ENCODE data around the gene PTGFR.

The PTGFR gene

GRCh38 chr1:78497201-78497600 is 6.4 kb downstream of the PTGFR start:
- Histone ChIP-seq H3K4me3 (ENCODE audit: low read length, poor library complexity, severe bottlenecking) (no peak overlapping the region), H3K4me2 (ENCODE audit: low read depth, low read length, poor library complexity, severe bottlenecking) (no peak overlapping the region)
- TF ChIP-seq CTCF (conservative IDR thresholded peaks at IDR 0.05; ENCODE audit: low read length) (no peak), EZH2phosphoT487 (IDR thresholded peaks at IDR 0.05; ENCODE audit: borderline replicate concordance) (no peak)

GRCh38 chr1:78500529-78500928 is 9.8 kb downstream of the PTGFR start:
- no peaks in the 10 kb centered on the region for H3K79me2 ChIP-seq (ENCODE audit: insufficient read depth, low read length)
- H3K27me3 ChIP-seq (ENCODE audit: insufficient read depth, low read length, poor library complexity, severe bottlenecking): no peaks in the 10 kb centered on the region
- no peak overlapping the region for H3K4me2 ChIP-seq (ENCODE audit: low read depth, low read length, poor library complexity, severe bottlenecking)
- no peaks in the 10 kb centered on the region for H3K4me1 ChIP-seq (ENCODE audit: insufficient read depth, low read length, poor library complexity, severe bottlenecking)
- no peak for TF ChIP-seq EZH2phosphoT487 (IDR thresholded peaks at IDR 0.05; ENCODE audit: borderline replicate concordance)
- no peak for TF ChIP-seq CTCF (conservative IDR thresholded peaks at IDR 0.05; ENCODE audit: low read length)
- no peaks in the 10 kb centered on the region for H4K20me1 ChIP-seq (ENCODE audit: insufficient read depth, low read length, poor library complexity, severe bottlenecking)
- no peaks in the 10 kb centered on the region for H3K36me3 ChIP-seq (ENCODE audit: insufficient read depth, low read length)
- H3K4me3 ChIP-seq (ENCODE audit: low read length, poor library complexity, severe bottlenecking): no peak overlapping the region
- no peaks in the 10 kb centered on the region for H3F3A ChIP-seq (ENCODE audit: low read depth)
- no peak overlapping the region for H3K9ac ChIP-seq (ENCODE audit: low read depth, low read length, poor library complexity, severe bottlenecking)
- H3K9me2 ChIP-seq (replicated peaks; ENCODE audit: low read depth, low read length): no peaks in the 10 kb centered on the region; the same call in 1 of the 2 replicates
- no peak overlapping the region for H2AFZ ChIP-seq (ENCODE audit: low read length)
- H3K9me3 ChIP-seq (ENCODE audit: insufficient read depth, low read depth, low read length): no peaks in the 10 kb centered on the region

More at GRCh38 chr1:78497201-78497600, 6.4 kb downstream of the PTGFR start:
- Histone ChIP-seq H4K20me1 (ENCODE audit: insufficient read depth, low read length, poor library complexity, severe bottlenecking) (no peaks in the 10 kb centered on the region), H3K27me3 (ENCODE audit: insufficient read depth, low read length, poor library complexity, severe bottlenecking) (no peaks in the 10 kb centered on the region), H3K9me2 (replicated peaks; ENCODE audit: low read depth, low read length) (no peaks in the 10 kb centered on the region; the same call in 1 of the 2 replicates), H3K36me3 (ENCODE audit: insufficient read depth, low read length) (no peaks in the 10 kb centered on the region), H3K4me1 (ENCODE audit: insufficient read depth, low read length, poor library complexity, severe bottlenecking) (no peaks in the 10 kb centered on the region), H3F3A (ENCODE audit: low read depth) (no peaks in the 10 kb centered on the region), H3K9me3 (ENCODE audit: insufficient read depth, low read depth, low read length) (no peaks in the 10 kb centered on the region), H3K9ac (ENCODE audit: low read depth, low read length, poor library complexity, severe bottlenecking) (no peak overlapping the region), H3K79me2 (ENCODE audit: insufficient read depth, low read length) (no peaks in the 10 kb centered on the region), H2AFZ (ENCODE audit: low read length) (no peak overlapping the region)

GRCh38 chr1:78501203-78501602 is 10.4 kb downstream of the PTGFR start:
- Histone ChIP-seq H4K20me1 (ENCODE audit: insufficient read depth, low read length, poor library complexity, severe bottlenecking) (no peaks in the 10 kb centered on the region), H2AFZ (ENCODE audit: low read length) (no peak overlapping the region), H3K9ac (ENCODE audit: low read depth, low read length, poor library complexity, severe bottlenecking) (no peak overlapping the region), H3K4me3 (ENCODE audit: low read length, poor library complexity, severe bottlenecking) (no peak overlapping the region), H3K4me2 (ENCODE audit: low read depth, low read length, poor library complexity, severe bottlenecking) (no peak overlapping the region), H3F3A (ENCODE audit: low read depth) (no peaks in the 10 kb centered on the region), H3K9me3 (ENCODE audit: insufficient read depth, low read depth, low read length) (no peaks in the 10 kb centered on the region), H3K4me1 (ENCODE audit: insufficient read depth, low read length, poor library complexity, severe bottlenecking) (no peaks in the 10 kb centered on the region), H3K36me3 (ENCODE audit: insufficient read depth, low read length) (no peaks in the 10 kb centered on the region), H3K9me2 (replicated peaks; ENCODE audit: low read depth, low read length) (no peaks in the 10 kb centered on the region; the same call in 1 of the 2 replicates), H3K79me2 (ENCODE audit: insufficient read depth, low read length) (no peaks in the 10 kb centered on the region), H3K27me3 (ENCODE audit: insufficient read depth, low read length, poor library complexity, severe bottlenecking) (no peaks in the 10 kb centered on the region)
- TF ChIP-seq CTCF (conservative IDR thresholded peaks at IDR 0.05; ENCODE audit: low read length) (no peak), EZH2phosphoT487 (IDR thresholded peaks at IDR 0.05; ENCODE audit: borderline replicate concordance) (no peak)

All from Loucy (cell line).